ENCODE data around the gene C11orf54. TPM values are rescaled to one million over a fixed set of nuclear protein-coding genes. Genes with fewer than 3 reads are reported as not detected.

Gene C11orf54
- total RNA-seq, 4 donors from 2014 or later: 23.4 to 43.1 (median 37.1) TPM

DNA sequence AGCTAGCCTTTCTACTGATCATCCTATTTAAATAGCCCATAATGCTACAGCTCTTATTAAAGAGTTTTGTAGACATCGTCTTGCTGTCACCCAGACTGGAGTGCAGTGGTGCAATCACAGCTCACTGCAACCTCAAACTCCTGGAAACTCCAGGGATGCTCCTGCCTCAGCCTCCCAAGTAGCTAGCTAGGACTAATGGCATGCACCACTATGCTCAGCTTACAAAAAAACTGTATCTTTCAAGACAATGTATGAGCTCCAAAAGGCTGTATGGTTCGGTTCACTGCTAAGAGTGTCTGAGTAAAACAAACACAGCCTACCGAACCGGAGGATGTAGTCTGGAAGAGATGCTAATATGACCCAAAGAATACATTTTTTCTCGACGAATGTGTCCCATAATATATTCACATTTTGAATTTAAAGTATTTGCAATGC, 2.8 kb upstream of the C11orf54 start:
- H3K9me3 ChIP-seq: no peaks in the 10 kb centered on the region
- DNase-seq (ENCODE audit: low spot score in 2 of 2): no peak
- H3K4me1 ChIP-seq: peaks cover 8 to 76% (median 34%) of the 10 kb centered on the region in 4 donors
- no peak for TF ChIP-seq POLR2A (IDR thresholded peaks at IDR 0.05)
- no peak for TF ChIP-seq EP300 (IDR thresholded peaks at IDR 0.05)
- peak overlapping the region in 2 of 4 donors; percentile 5 to 25 for H3K27ac ChIP-seq
- no peak overlapping the region for H3K4me3 ChIP-seq
- WGBS, 2 donors: 57 to 61% methylated on average over 6 of the region's 6 CpGs
- peaks cover 3 to 52% (median 13%) of the 10 kb centered on the region in 3 donors for H3K36me3 ChIP-seq
- H3K27me3 ChIP-seq: no peaks in the 10 kb centered on the region

DNA sequence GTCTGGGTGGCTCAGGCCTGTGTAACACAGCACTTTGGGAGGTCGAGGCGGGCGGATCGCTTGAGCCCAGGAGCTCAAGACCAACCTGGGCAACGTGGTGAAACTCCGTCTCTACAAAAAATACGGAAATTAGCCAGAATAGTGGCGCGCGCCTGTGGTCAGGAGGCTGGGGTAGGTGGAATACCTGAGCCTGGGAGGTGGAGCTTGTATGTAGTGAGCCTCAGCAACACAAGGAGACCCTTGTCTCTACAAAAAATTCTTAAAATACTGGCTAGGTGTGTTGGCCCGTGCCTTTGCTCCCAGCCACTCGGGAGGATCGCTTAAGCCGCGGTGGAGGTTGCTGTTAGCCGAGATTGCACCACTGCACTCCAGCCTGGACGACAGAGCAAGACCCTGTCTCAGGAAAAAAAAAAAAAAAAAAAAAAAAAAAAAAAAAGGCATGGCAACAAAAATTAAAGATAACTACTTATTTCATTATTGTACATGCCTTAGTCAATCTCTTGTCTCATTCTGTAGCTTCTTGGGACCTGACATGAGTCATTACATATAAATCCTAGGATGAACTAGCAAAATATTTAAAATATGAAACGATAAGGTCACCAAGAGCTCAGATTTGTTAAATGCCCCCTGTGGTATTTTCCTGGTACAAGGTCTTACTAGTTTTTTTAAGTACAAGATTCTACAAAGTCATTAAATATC, 1.3 kb upstream of the C11orf54 start:
- Histone ChIP-seq H3K4me1 (peaks cover 8 to 73% (median 34%) of the 10 kb centered on the region in 4 donors), H3K36me3 (peaks cover 3 to 38% (median 10%) of the 10 kb centered on the region in 3 donors)

DNA sequence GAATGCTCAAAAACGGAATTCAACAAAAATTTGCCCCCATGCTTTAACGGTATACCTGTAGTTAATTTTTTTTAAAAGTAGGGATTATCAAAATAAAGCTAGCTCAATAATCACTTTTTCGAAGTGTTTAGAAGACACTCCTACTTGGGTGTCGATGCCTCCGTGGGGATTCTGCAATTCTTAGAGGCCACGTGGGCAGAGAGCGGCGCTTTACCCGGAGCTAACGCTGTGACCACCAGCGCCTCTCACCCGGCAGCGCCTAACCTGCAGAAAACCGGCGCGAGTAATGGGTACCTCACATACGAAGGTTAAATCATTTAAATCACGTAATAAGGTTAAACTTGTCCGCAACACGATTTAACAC, 760 bp upstream of the C11orf54 start:
- WGBS, 2 donors: 0 to 1% methylated on average over 20 of the region's 20 CpGs
- peak overlapping the region; percentile 89 to 96 (median 91) for H3K27ac ChIP-seq
- peaks cover 8 to 72% (median 34%) of the 10 kb centered on the region in 4 donors for H3K4me1 ChIP-seq
- DNase-seq (ENCODE audit: low spot score in 2 of 2): peak; percentile 24 to 53
- H3K27me3 ChIP-seq: no peaks in the 10 kb centered on the region
- TF ChIP-seq POLR2A (IDR thresholded peaks at IDR 0.05): no peak
- TF ChIP-seq, protein P1, sequence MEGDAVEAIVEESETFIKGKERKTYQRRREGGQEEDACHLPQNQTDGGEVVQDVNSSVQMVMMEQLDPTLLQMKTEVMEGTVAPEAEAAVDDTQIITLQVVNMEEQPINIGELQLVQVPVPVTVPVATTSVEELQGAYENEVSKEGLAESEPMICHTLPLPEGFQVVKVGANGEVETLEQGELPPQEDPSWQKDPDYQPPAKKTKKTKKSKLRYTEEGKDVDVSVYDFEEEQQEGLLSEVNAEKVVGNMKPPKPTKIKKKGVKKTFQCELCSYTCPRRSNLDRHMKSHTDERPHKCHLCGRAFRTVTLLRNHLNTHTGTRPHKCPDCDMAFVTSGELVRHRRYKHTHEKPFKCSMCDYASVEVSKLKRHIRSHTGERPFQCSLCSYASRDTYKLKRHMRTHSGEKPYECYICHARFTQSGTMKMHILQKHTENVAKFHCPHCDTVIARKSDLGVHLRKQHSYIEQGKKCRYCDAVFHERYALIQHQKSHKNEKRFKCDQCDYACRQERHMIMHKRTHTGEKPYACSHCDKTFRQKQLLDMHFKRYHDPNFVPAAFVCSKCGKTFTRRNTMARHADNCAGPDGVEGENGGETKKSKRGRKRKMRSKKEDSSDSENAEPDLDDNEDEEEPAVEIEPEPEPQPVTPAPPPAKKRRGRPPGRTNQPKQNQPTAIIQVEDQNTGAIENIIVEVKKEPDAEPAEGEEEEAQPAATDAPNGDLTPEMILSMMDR (IDR thresholded peaks at IDR 0.05): no peak
- no peak for TF ChIP-seq EP300 (IDR thresholded peaks at IDR 0.05)
- H3K36me3 ChIP-seq: peaks cover 3 to 33% (median 5%) of the 10 kb centered on the region in 3 donors
- H3K9me3 ChIP-seq: no peaks in the 10 kb centered on the region
- peak overlapping the region; percentile 63 to 86 (median 83) for H3K4me3 ChIP-seq

More for the DNA sequence above, 1.3 kb upstream of the C11orf54 start:
- Histone ChIP-seq H3K9me3 (no peaks in the 10 kb centered on the region), H3K4me3 (peak overlapping the region; percentile 63 to 86 (median 83)), H3K27me3 (no peaks in the 10 kb centered on the region), H3K27ac (peak overlapping the region in 2 of 4 donors; percentile 91 to 96)
- no peak for DNase-seq (ENCODE audit: low spot score in 2 of 2)
- no peak for TF ChIP-seq POLR2A (IDR thresholded peaks at IDR 0.05)
- TF ChIP-seq EP300 (IDR thresholded peaks at IDR 0.05): no peak
- TF ChIP-seq, protein P1 (IDR thresholded peaks at IDR 0.05): no peak
- WGBS, 2 donors: 10 to 11% methylated on average over 18 of the region's 18 CpGs

DNA sequence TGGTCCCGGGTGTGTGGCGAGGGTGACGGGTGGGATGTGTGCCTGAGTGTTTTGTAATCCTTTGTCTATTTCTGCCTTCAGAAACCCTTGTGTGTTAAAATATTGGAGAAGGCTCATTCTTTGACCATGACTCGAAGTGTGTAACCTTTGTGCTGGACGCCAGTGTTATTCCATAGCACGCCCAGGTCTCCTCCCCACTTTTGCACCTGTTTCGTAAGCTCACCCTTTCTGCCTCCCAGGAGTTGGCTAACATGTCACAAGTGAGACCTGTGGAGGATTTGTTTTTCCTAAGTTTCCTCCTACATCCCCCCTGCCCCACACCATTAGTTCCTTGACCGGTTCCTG, 382 bp downstream of the C11orf54 start:
- Histone ChIP-seq H3K36me3 (peaks cover 0 to 22% (median 2%) of the 10 kb centered on the region in 3 donors), H3K4me3 (peak overlapping the region; percentile 63 to 86 (median 83))

DNA sequence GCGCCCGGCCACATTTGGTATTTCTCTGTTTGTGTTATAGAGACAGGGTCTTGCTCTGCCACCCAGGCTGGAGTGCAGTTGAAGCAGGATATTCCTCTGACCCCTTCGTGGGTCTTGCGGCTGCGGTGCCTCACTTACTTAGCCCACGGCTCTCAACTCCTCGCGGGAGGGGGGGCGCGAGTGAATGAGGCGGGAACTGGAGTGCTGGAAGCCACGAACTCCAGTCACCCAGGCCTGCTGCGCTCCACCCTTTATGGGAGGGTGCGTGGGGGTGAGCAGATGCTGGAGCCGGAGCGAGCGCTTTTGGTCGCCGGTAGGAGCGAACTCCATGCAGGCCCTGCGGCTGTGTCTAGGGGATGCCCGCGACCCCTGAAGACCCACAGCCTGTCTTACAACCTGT, 1.8 kb downstream of the C11orf54 start:
- TF ChIP-seq, protein P1 (IDR thresholded peaks at IDR 0.05): no peak
- TF ChIP-seq EP300 (IDR thresholded peaks at IDR 0.05): no peak
- no peak for TF ChIP-seq POLR2A (IDR thresholded peaks at IDR 0.05)
- Histone ChIP-seq H3K4me1 (peaks cover 8 to 57% (median 25%) of the 10 kb centered on the region in 4 donors), H3K27me3 (no peaks in the 10 kb centered on the region), H3K4me3 (no peak overlapping the region), H3K9me3 (no peaks in the 10 kb centered on the region), H3K27ac (no peak overlapping the region), H3K36me3 (peaks cover 0 to 9% (median 0%) of the 10 kb centered on the region in 3 donors)
- DNase-seq (ENCODE audit: low spot score in 2 of 2): no peak
- WGBS, 2 donors: 87 to 93% methylated on average over 15 to 23 of the region's 23 CpGs

More for the DNA sequence above, 382 bp downstream of the C11orf54 start:
- Histone ChIP-seq H3K27ac (peak overlapping the region; percentile 89 to 96 (median 91)), H3K4me1 (peaks cover 8 to 71% (median 32%) of the 10 kb centered on the region in 4 donors), H3K9me3 (no peaks in the 10 kb centered on the region), H3K27me3 (no peaks in the 10 kb centered on the region)
- 2 to 5% methylated on average over 8 of the region's 8 CpGs for WGBS, 2 donors
- TF ChIP-seq, protein P1 (IDR thresholded peaks at IDR 0.05): no peak
- TF ChIP-seq POLR2A (IDR thresholded peaks at IDR 0.05) (no peak), EP300 (IDR thresholded peaks at IDR 0.05) (no peak)
- peak in 1 of 2 donors; percentile 30 for DNase-seq (ENCODE audit: low spot score in 2 of 2)

Data from tibial nerve (tissue), 4 donors.